ENCODE data around the gene SIPA1L3. TPM values are rescaled to one million over a fixed set of nuclear protein-coding genes. Genes with fewer than 3 reads are reported as not detected.
"Not testable (repeated sequence)": the region's sequence is repeated elsewhere in the genome, so short reads cannot be mapped to it uniquely, and the experiment has no call there.

The SIPA1L3 gene
- total RNA-seq: 40.3 and 77.2 TPM in 2 replicates

- DNase-seq (ENCODE audit: low read depth): peak; percentile 86
Observed at GRCh38 chr19:37906869-37907734, at the start of gene SIPA1L3. Gene SIPA1L3, plus strand, starts transcription at chr19:37907208. Its CDS starts 174,358 bp downstream, at chr19:38081566.

- DNase-seq (ENCODE audit: low read depth): no peak
Observed at GRCh38 chr19:37864501-37864900, 42.5 kb upstream of the SIPA1L3 start.

GRCh38 chr19:37865930-37866329 is 41.1 kb upstream of the SIPA1L3 start:
- not testable (repeated sequence) for DNase-seq (ENCODE audit: low read depth)

GRCh38 chr19:37867831-37868230 is 39.2 kb upstream of the SIPA1L3 start:
- DNase-seq (ENCODE audit: low read depth): no peak

- no peak for DNase-seq (ENCODE audit: low read depth)
Observed at GRCh38 chr19:37869766-37870340, 37.2 kb upstream of the SIPA1L3 start.

- DNase-seq (ENCODE audit: low read depth): no peak
Observed at GRCh38 chr19:37872383-37872782, 34.6 kb upstream of the SIPA1L3 start.

- DNase-seq (ENCODE audit: low read depth): peak; percentile 34
Observed at GRCh38 chr19:37874784-37875183, 32.2 kb upstream of the SIPA1L3 start.

- no peak for DNase-seq (ENCODE audit: low read depth)
Observed at GRCh38 chr19:37876032-37876431, 31.0 kb upstream of the SIPA1L3 start.

- DNase-seq (ENCODE audit: low read depth): no peak
Observed at GRCh38 chr19:37877147-37877546, 29.9 kb upstream of the SIPA1L3 start.

- DNase-seq (ENCODE audit: low read depth): no peak
Observed at GRCh38 chr19:37885392-37885791, 21.6 kb upstream of the SIPA1L3 start.

GRCh38 chr19:37886571-37886970 is 20.4 kb upstream of the SIPA1L3 start:
- no peak for DNase-seq (ENCODE audit: low read depth)

- no peak for DNase-seq (ENCODE audit: low read depth)
Observed at GRCh38 chr19:37893845-37894575, 13.0 kb upstream of the SIPA1L3 start.

- no peak for DNase-seq (ENCODE audit: low read depth)
Observed at GRCh38 chr19:37896180-37896579, 10.8 kb upstream of the SIPA1L3 start.

GRCh38 chr19:37899453-37899852 is 7.6 kb upstream of the SIPA1L3 start:
- DNase-seq (ENCODE audit: low read depth): no peak

- no peak for DNase-seq (ENCODE audit: low read depth)
Observed at GRCh38 chr19:37899966-37900365, 7.0 kb upstream of the SIPA1L3 start.

- DNase-seq (ENCODE audit: low read depth): peak; percentile 47
Observed at GRCh38 chr19:37902668-37903067, 4.3 kb upstream of the SIPA1L3 start.

- DNase-seq (ENCODE audit: low read depth): no peak
Observed at GRCh38 chr19:37903096-37903495, 3.9 kb upstream of the SIPA1L3 start.

GRCh38 chr19:37905946-37906868 is 801 bp upstream of the SIPA1L3 start, which contains the start of gene WDR87:
Gene WDR87, minus strand, starts transcription at chr19:37906594. Its CDS starts 8,355 bp downstream, at chr19:37898239.
- DNase-seq (ENCODE audit: low read depth): peak; percentile 26

GRCh38 chr19:37907735-37908455 is 887 bp downstream of the SIPA1L3 start:
- no peak for DNase-seq (ENCODE audit: low read depth)

GRCh38 chr19:37909661-37910199 is 2.7 kb downstream of the SIPA1L3 start:
- no peak for DNase-seq (ENCODE audit: low read depth)
